Breast epithelium (tissue), 3 donors: ENCODE data around the gene PRMT5.

ENCODE experiments used
- CTCF ChIP-seq, 3 donors: fragments of 450-650 bp; IDR thresholded peaks; one replicate each; pipeline ENCODE4 v1.5.1; 2016 to 2017; ENCODE audit warnings: antibody characterized with exemption in 3 of 3, mild to moderate bottlenecking in 3 of 3, moderate library complexity in 3 of 3
- POLR2A ChIP-seq: fragments of 450-650 bp; IDR thresholded peaks from one replicate; pipeline ENCODE4 v1.6.1; 2016; ENCODE audit warnings: antibody characterized with exemption, mild to moderate bottlenecking, moderate library complexity
- POLR2AphosphoS5 ChIP-seq, 3 donors: sonication (generic); formaldehyde crosslinking; IDR thresholded peaks; one replicate each; pipeline ENCODE4 v1.6.1; 2017; ENCODE audit warnings: antibody characterized with exemption in 3 of 3

DNA sequence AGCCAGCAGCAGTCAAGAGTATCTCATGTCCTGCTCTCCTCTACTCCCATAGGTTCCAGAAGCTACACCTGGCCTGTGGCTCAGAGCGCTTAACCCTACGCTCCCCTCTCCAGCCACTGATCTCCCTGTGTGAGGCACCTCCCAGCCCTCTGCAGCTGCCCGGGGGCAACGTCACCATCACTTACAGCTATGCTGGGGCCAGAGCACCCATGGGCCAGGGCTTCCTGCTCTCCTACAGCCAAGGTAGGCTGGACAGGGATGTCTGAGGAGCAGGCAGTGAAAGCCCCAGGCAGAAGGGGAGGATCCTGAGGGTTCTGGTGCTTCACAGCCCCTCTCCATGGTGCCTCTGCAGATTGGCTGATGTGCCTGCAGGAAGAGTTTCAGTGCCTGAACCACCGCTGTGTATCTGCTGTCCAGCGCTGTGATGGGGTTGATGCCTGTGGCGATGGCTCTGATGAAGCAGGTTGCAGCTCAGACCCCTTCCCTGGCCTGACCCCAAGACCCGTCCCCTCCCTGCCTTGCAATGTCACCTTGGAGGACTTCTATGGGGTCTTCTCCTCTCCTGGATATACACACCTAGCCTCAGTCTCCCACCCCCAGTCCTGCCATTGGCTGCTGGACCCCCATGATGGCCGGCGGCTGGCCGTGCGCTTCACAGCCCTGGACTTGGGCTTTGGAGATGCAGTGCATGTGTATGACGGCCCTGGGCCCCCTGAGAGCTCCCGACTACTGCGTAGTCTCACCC, 54.0 kb downstream of the PRMT5 start:
- no peak for TF ChIP-seq CTCF (IDR thresholded peaks at IDR 0.05)
- TF ChIP-seq POLR2A: no peak
- no peak for TF ChIP-seq POLR2AphosphoS5 (IDR thresholded peaks at IDR 0.05)
